K562 (cell line): ENCODE results near the gene ZFTA. TPM values are rescaled to one million over a fixed set of nuclear protein-coding genes. Genes with fewer than 3 reads are reported as not detected.

Experiments used
- ATAC-seq: fragments of 200-7000 bp; cut with Tn5 transposase; 3 replicates; pipeline ENCODE4 v1.9.1; 2020; ENCODE audit warnings: moderate library complexity
- BruUV-seq: library from RNA; stranded (reverse); fragments of 400-500 nt; replicated peaks from 2 replicates; lab custom pipeline; 2021; lab: Mats Ljungman, UMichigan
- CTCF ChIA-PET: fragments of 300-600 bp; formaldehyde crosslinking; extraction: SDS; loops from one replicate; lab custom pipeline; 2021; ENCODE audit warnings: low intra/inter-chr PET ratio; lab: Yijun Ruan, JAX
- POLR2A ChIA-PET: fragments of 300-600, 350-650 bp; sonication (Branson Sonifier 250); formaldehyde crosslinking; extraction: SDS; loops from one replicate; lab custom pipeline; 2021; ENCODE audit warnings: antibody characterized with exemption, inconsistent platforms; lab: Yijun Ruan, JAX
- DNase-seq, 4 experiments: peaks; one replicate each; pipeline versions ENCODE4 v3.0.0 to v3.0.0-alpha.2; 2011 to 2018; ENCODE audit warnings: low spot score in 3 of 4, mixed read lengths in 3 of 4; ENCODE audit errors: extremely low read depth in 1 of 4
- FAIRE-seq: peaks from 2 replicates; lab custom pipeline; 2011; peaks lifted over from hg19 to GRCh38; lab: Jason Lieb, UNC
- H2AFZ ChIP-seq: 2 replicates; pipeline ENCODE4 v1.6.0; 2011; ENCODE audit warnings: low read depth, low read length, control low read depth, inconsistent platforms
- H3K27ac ChIP-seq: fragments of 200-600 bp; 3 replicates; pipeline ENCODE4 v1.8.0; 2011; ENCODE audit warnings: low read depth, mild to moderate bottlenecking, control low read depth, inconsistent platforms, low read length, moderate library complexity, mixed read lengths; ENCODE audit errors: extremely low read depth
- H3K27me3 ChIP-seq, 2 experiments: fragments of 300-600 bp in 1 of 2; 2 replicates in 1 of 2; 3 replicates in 1 of 2; pipeline versions ENCODE4 v1.6.0 to v1.8.0; 2011; ENCODE audit warnings: inconsistent platforms in 2 of 2, low read length in 2 of 2, mild to moderate bottlenecking in 1 of 2, mixed read lengths in 1 of 2, moderate library complexity in 1 of 2; ENCODE audit not compliant: control insufficient read depth in 2 of 2, insufficient read depth in 2 of 2
- H3K36me3 ChIP-seq: fragments of 300-600 bp; 3 replicates; pipeline ENCODE4 v1.8.0; 2011; ENCODE audit warnings: mild to moderate bottlenecking, low read length, inconsistent platforms; ENCODE audit not compliant: control insufficient read depth, insufficient read depth
- H3K4me1 ChIP-seq, 2 experiments: fragments of 200-600 bp in 1 of 2; replicated peaks in 1 of 2; 2 replicates in 1 of 2; 3 replicates in 1 of 2; pipeline versions ENCODE4 v1.5.1 to v1.8.0; 2011; ENCODE audit warnings: inconsistent platforms in 2 of 2, low read length in 2 of 2, mild to moderate bottlenecking in 1 of 2, mixed read lengths in 1 of 2, moderate library complexity in 1 of 2; ENCODE audit not compliant: control insufficient read depth in 2 of 2, insufficient read depth in 2 of 2
- H3K4me2 ChIP-seq: 2 replicates; pipeline ENCODE4 v1.6.1; 2011; ENCODE audit warnings: low read length, control low read depth, inconsistent platforms, mixed read lengths; ENCODE audit not compliant: insufficient read depth
- H3K4me3 ChIP-seq: fragments of 200-600 bp; sonication (generic), shearing (Covaris generic); 2 replicates; pipeline ENCODE4 v1.5.1; 2016; ENCODE audit warnings: control low read depth, inconsistent platforms
- H3K79me2 ChIP-seq: fragments of 200-600 bp; 3 replicates; pipeline ENCODE4 v1.8.0; 2011; ENCODE audit warnings: low read length, inconsistent platforms; ENCODE audit not compliant: control insufficient read depth, insufficient read depth
- H3K9ac ChIP-seq, 2 experiments: 2 replicates each; pipeline versions ENCODE4 v1.6.0 to v1.6.1; 2011; ENCODE audit warnings: low read depth in 2 of 2, low read length in 2 of 2, control low read depth in 1 of 2, inconsistent platforms in 1 of 2, mild to moderate bottlenecking in 1 of 2, mixed read lengths in 1 of 2; ENCODE audit not compliant: insufficient read depth in 1 of 2
- H3K9me1 ChIP-seq: one replicate; pipeline ENCODE4 v1.6.0; 2011; ENCODE audit warnings: inconsistent platforms, mild to moderate bottlenecking, low read length, moderate library complexity; ENCODE audit not compliant: control insufficient read depth, insufficient read depth
- H3K9me3 ChIP-seq: replicated peaks from 2 replicates; pipeline ENCODE4 v1.5.1; 2011; ENCODE audit warnings: low read depth, low read length, inconsistent platforms; ENCODE audit not compliant: control insufficient read depth, insufficient read depth
- H4K20me1 ChIP-seq: replicated peaks from 2 replicates; pipeline ENCODE4 v1.6.1; 2011; ENCODE audit warnings: low read length, inconsistent platforms, mixed read lengths; ENCODE audit not compliant: control insufficient read depth, insufficient read depth
- ZBTB43 ChIP-seq: sonication (generic); formaldehyde crosslinking; IDR thresholded peaks from 2 replicates; pipeline ENCODE4 v1.8.0; 2023; ENCODE audit warnings: mild to moderate bottlenecking, missing genetic modification reagents
- ZKSCAN1 ChIP-seq: fragments of 150-350 bp; IDR thresholded peaks from 2 replicates; pipeline ENCODE4 v1.6.1; 2016; ENCODE audit warnings: low read depth, low read length
- WGBS: fragments of 100-300 bp; shearing (Covaris generic); methylation state at CpG from one replicate; pipeline ENCODE4 v1.1.6; 2016; ENCODE audit warnings: low coverage, mixed read lengths; ENCODE audit not compliant: insufficient coverage; ENCODE audit errors: missing lambda C conversion rate; 5-methylcytosine and 5-hydroxymethylcytosine counted together
- in situ Hi-C: fragments of 300-500 bp; cut with MboI; formaldehyde crosslinking; loops from 4 replicates; pipeline ENCODE4 v1.15.0; 2018; ENCODE audit warnings: inconsistent platforms, mixed read lengths
- intact Hi-C: fragments of 100-400 bp; cut with micrococcal nuclease; formaldehyde crosslinking; loops from 2 replicates; pipeline ENCODE4 v1.14.2; 2022
- polyA plus RNA-seq, 8 experiments: library from polyadenylated mRNA; depleted of rRNA in 4 of 8; stranded (reverse) in 5 of 8; unstranded in 3 of 8; fragments of >200 nt; fragmentation: Nextera tagmentation in 2 of 8; fragmentation: Illumina TruSeq in 1 of 8; extraction: Ambion mirVana in 2 of 8; extraction: Trizol in 1 of 8; gene quantifications; 2 replicates each; pipeline versions ENCODE4 v1.2.1 to v1.2.3, GENCODE V29; 2011 to 2014; ENCODE audit warnings: inconsistent platforms in 1 of 8, missing spikeins in 1 of 8
- total RNA-seq, 7 experiments: library from RNA; depleted of rRNA in 6 of 7; stranded (reverse); fragments of >200 nt in 6 of 7; fragmentation: Illumina TruSeq in 2 of 7; extraction: Trizol in 2 of 7; gene quantifications; 2 replicates each; pipeline versions ENCODE4 v1.2.1 to v1.2.3, GENCODE V29; 2011 to 2021; ENCODE audit warnings: low replicate concordance in 1 of 7

ZFTA gene
- total and polyA plus RNA-seq, 9 of the 15 experiments (the other 6 are each of a cell fraction or from before 2014, with no cell fraction given): 0.45 to 12.3 (median 2.9) TPM

- Histone ChIP-seq H4K20me1 (no peaks in the 10 kb centered on the region), H3K9ac (peak overlapping the region; percentile 63 to 95; a peak in 3 of 4 replicates), H3K36me3 (peaks cover 11% of the 10 kb centered on the region; the same call in 1 of the 3 replicates), H3K4me3 (peak overlapping the region; percentile 60; the same call in 1 of the 2 replicates), H3K4me1 (peaks cover 8 to 39% of the 10 kb centered on the region in 2 experiments), H3K79me2 (peaks cover 19% of the 10 kb centered on the region), H3K9me1 (no peaks in the 10 kb centered on the region), H3K27ac (no peak overlapping the region), H3K9me3 (no peaks in the 10 kb centered on the region), H3K4me2 (no peak overlapping the region), H3K27me3 (no peaks in the 10 kb centered on the region), H2AFZ (peak overlapping the region; percentile 86)
- FAIRE-seq (no peak), DNase-seq (no peak), ATAC-seq (no peak)
- peak; percentile 53; the same call in 1 of the 2 replicates for TF ChIP-seq ZKSCAN1
- no peak for TF ChIP-seq ZBTB43 (CRISPR knock-in tag)
- in situ Hi-C loops (loop anchor here (10.0 kb wide), 1 partner anchor 375 kb away; no protein-coding TSS in a partner anchor), intact Hi-C loops (loop anchor here (5.0 kb wide), 4 partner anchors 42 to 382 kb away; partner anchors contain the start of genes MARK2, RCOR2 and SPINDOC)
- CTCF ChIA-PET: no interaction called here
- WGBS: 63% methylated on average over 29 of the region's 35 CpGs
- POLR2A ChIA-PET: interaction anchor here (0.6 kb wide), 1 partner anchor 191 kb away, joined by 3 read pairs; no protein-coding TSS in a partner anchor
- BruUV-seq: no TSS peak
These were observed 1.3 kb upstream of the ZFTA start for GRCh38 chr11:63769714-63770455.
